GM12878 (cell line): Measurements from ENCODE around the gene CCDC120. TPM values are rescaled to one million over a fixed set of nuclear protein-coding genes. Genes with fewer than 3 reads are reported as not detected.

Experiments
- ATAC-seq: fragments of 200-7000 bp; cut with Tn5 transposase; 3 replicates; pipeline ENCODE4 v1.9.1; 2020; ENCODE audit warnings: mild to moderate bottlenecking, moderate library complexity
- BruUV-seq: library from RNA; stranded (reverse); fragments of 400-500 nt; replicated peaks from 2 replicates; lab custom pipeline; 2021; lab: Mats Ljungman, UMichigan
- CTCF ChIA-PET: fragments of 300-600 bp; sonication (Branson Sonifier 250); formaldehyde crosslinking; extraction: SDS; loops from one replicate; lab custom pipeline; 2021; ENCODE audit warnings: inconsistent platforms; lab: Yijun Ruan, JAX
- POLR2A ChIA-PET: fragments of 350-600 bp; formaldehyde crosslinking; extraction: SDS; loops from one replicate; lab custom pipeline; 2021; ENCODE audit warnings: inconsistent platforms; lab: Charles Lee
- RAD21 ChIA-PET: fragments of 300-600 bp; sonication (Branson Sonifier 250); formaldehyde crosslinking; loops from one replicate; lab custom pipeline; 2023; ENCODE audit warnings: antibody characterized with exemption; ENCODE audit not compliant: unreplicated experiment; lab: Charles Lee
- SMC1A ChIA-PET: fragments of 300-600 bp; sonication (Branson Sonifier 250); formaldehyde crosslinking; loops from one replicate; lab custom pipeline; 2023; ENCODE audit not compliant: unreplicated experiment, uncharacterized antibody; lab: Charles Lee
- DNase-seq: peaks from one replicate; pipeline ENCODE4 v3.0.0-alpha.2; 2011; ENCODE audit warnings: low read depth, low spot score
- FAIRE-seq: peaks from 3 replicates; lab custom pipeline; 2011; peaks lifted over from hg19 to GRCh38; lab: Jason Lieb, UNC
- H2AFZ ChIP-seq: 2 replicates; pipeline ENCODE4 v1.6.0; 2011; ENCODE audit warnings: low read depth, low read length, control low read depth; ENCODE audit not compliant: control insufficient read depth
- H3K27ac ChIP-seq: 2 replicates; pipeline ENCODE4 v1.5.1; 2011; ENCODE audit warnings: control low read depth; ENCODE audit not compliant: control insufficient read depth, insufficient read depth
- H3K27me3 ChIP-seq, 2 experiments: replicated peaks in 1 of 2; 2 replicates each; pipeline versions ENCODE4 v1.6.0 to v1.6.1; 2011; ENCODE audit warnings: low read length in 1 of 2; ENCODE audit not compliant: control insufficient read depth in 2 of 2, insufficient read depth in 2 of 2
- H3K36me3 ChIP-seq, 2 experiments: 2 replicates each; pipeline ENCODE4 v1.5.1; 2011; ENCODE audit warnings: low read length in 1 of 2; ENCODE audit not compliant: control insufficient read depth in 2 of 2, insufficient read depth in 2 of 2
- H3K4me1 ChIP-seq: 2 replicates; pipeline ENCODE4 v1.6.1; 2011; ENCODE audit warnings: mild to moderate bottlenecking, low read length, moderate library complexity, mixed read lengths; ENCODE audit not compliant: control insufficient read depth, insufficient read depth
- H3K4me2 ChIP-seq: 2 replicates; pipeline ENCODE4 v1.6.0; 2011; ENCODE audit warnings: control low read depth; ENCODE audit not compliant: control insufficient read depth, insufficient read depth
- H3K4me3 ChIP-seq: fragments of 200-600 bp; sonication (generic); 2 replicates; pipeline ENCODE4 v1.5.1; 2016
- H3K79me2 ChIP-seq: 2 replicates; pipeline ENCODE4 v1.6.0; 2011; ENCODE audit warnings: low read length; ENCODE audit not compliant: control insufficient read depth, insufficient read depth
- H3K9ac ChIP-seq: 2 replicates; pipeline ENCODE4 v1.8.0; 2011; ENCODE audit warnings: low read length, control low read depth, mixed read lengths; ENCODE audit not compliant: control insufficient read depth, insufficient read depth
- H3K9me3 ChIP-seq: replicated peaks from 3 replicates; pipeline ENCODE4 v1.5.1; 2011; ENCODE audit warnings: mild to moderate bottlenecking, low read length; ENCODE audit not compliant: control insufficient read depth, insufficient read depth
- H4K20me1 ChIP-seq: 2 replicates; pipeline ENCODE4 v1.6.0; 2011; ENCODE audit not compliant: control insufficient read depth, insufficient read depth
- CTCF ChIP-seq, 3 experiments: IDR thresholded peaks in 2 of 3; conservative IDR thresholded peaks in 1 of 3; 2 replicates each; pipeline ENCODE4 v1.5.1; 2011; ENCODE audit warnings: low read depth in 3 of 3, low read length in 3 of 3, mild to moderate bottlenecking in 3 of 3, control low read depth in 2 of 3, moderate library complexity in 2 of 3, inconsistent platforms in 1 of 3, mixed read lengths in 1 of 3; ENCODE audit not compliant: control insufficient read depth in 2 of 3, insufficient read depth in 1 of 3; ENCODE audit errors: extremely low read depth in 1 of 3
- HDAC6 ChIP-seq: fragments of 200-600 bp; sonication (generic); IDR thresholded peaks from one replicate; pipeline ENCODE4 v1.8.0; 2017; ENCODE audit warnings: antibody characterized with exemption; ENCODE audit not compliant: unreplicated experiment
- HSF1 ChIP-seq: fragments of 150-350 bp; IDR thresholded peaks from 2 replicates; pipeline ENCODE4 v1.6.1; 2014; ENCODE audit warnings: mild to moderate bottlenecking, low read depth, low read length
- MEF2A ChIP-seq: IDR thresholded peaks from 2 replicates; pipeline ENCODE4 v1.6.1; 2011; ENCODE audit warnings: low read depth, mild to moderate bottlenecking, low read length, moderate library complexity; ENCODE audit not compliant: insufficient read depth
- NR2C2 ChIP-seq: IDR thresholded peaks from 2 replicates; pipeline ENCODE4 v1.6.1; 2011; ENCODE audit warnings: borderline replicate concordance, low read depth; ENCODE audit not compliant: control insufficient read depth, insufficient read length
- NR2F1 ChIP-seq: fragments of 450-650 bp; conservative IDR thresholded peaks from 2 replicates; pipeline ENCODE4 v1.6.1; 2017; ENCODE audit warnings: mild to moderate bottlenecking
- PML ChIP-seq: IDR thresholded peaks from 2 replicates; pipeline ENCODE4 v1.6.1; 2012; ENCODE audit warnings: low read length, inconsistent platforms
- SMAD5 ChIP-seq: IDR thresholded peaks from 2 replicates; pipeline ENCODE4 v1.6.1; 2016; ENCODE audit warnings: antibody characterized with exemption, low read depth
- SMARCA5 ChIP-seq: fragments of 450-650 bp; IDR thresholded peaks from 2 replicates; pipeline ENCODE4 v1.6.1; 2017; ENCODE audit warnings: mild to moderate bottlenecking
- SRF ChIP-seq, 2 experiments: IDR thresholded peaks; 2 replicates each; pipeline ENCODE4 v1.6.1; 2011; ENCODE audit warnings: low read depth in 2 of 2, low read length in 2 of 2, mild to moderate bottlenecking in 1 of 2, moderate library complexity in 1 of 2
- WGBS: methylation state at CpG from one replicate; pipeline ENCODE4 v1.1.6; 2016; ENCODE audit warnings: low lambda C conversion rate; ENCODE audit not compliant: insufficient replicate concordance, insufficient coverage; ENCODE audit errors: missing lambda C conversion rate; 5-methylcytosine and 5-hydroxymethylcytosine counted together
- in situ Hi-C: fragments of 300-500 bp; cut with MboI; formaldehyde crosslinking; loops from 9 replicates; pipeline ENCODE4 v1.14.3; 2018; ENCODE audit warnings: mixed read lengths
- intact Hi-C: fragments of 100-400 bp; cut with micrococcal nuclease; formaldehyde crosslinking; loops from one replicate; pipeline ENCODE4 v1.14.2; 2022; ENCODE audit not compliant: unreplicated experiment
- polyA plus RNA-seq, 11 experiments: library from polyadenylated mRNA; depleted of rRNA in 4 of 11; unstranded in 6 of 11; stranded (reverse) in 5 of 11; fragments of >200 nt; fragmentation: Nextera tagmentation in 4 of 11; fragmentation: Illumina TruSeq in 1 of 11; extraction: Ambion mirVana in 4 of 11; extraction: Trizol in 1 of 11; gene quantifications; 1 replicate in 1 of 11; 2 replicates in 10 of 11; pipeline versions ENCODE4 v1.2.1 to v1.2.3, GENCODE V29; 2011 to 2016; ENCODE audit warnings: inconsistent platforms in 2 of 11, missing spikeins in 2 of 11, low read depth in 1 of 11
- total RNA-seq, 4 experiments: library from RNA; depleted of rRNA in 3 of 4; stranded (reverse); fragments of >200 nt in 3 of 4; fragmentation: Illumina TruSeq in 1 of 4; extraction: Trizol in 1 of 4; gene quantifications; 2 replicates each; pipeline versions ENCODE4 v1.2.1 to v1.2.3, GENCODE V29; 2013 to 2021
- TF ChIP-seq, protein P1 (sequence below): fragments of 450-650 bp; IDR thresholded peaks from 2 replicates; pipeline ENCODE4 v1.6.1; 2017; ENCODE audit warnings: mild to moderate bottlenecking

Gene CCDC120
- total and polyA plus RNA-seq, 10 of the 15 experiments (the other 5 are each of a cell fraction or from before 2014, with no cell fraction given), result 0.11 to 4.1 (median 0.76) TPM

- peak overlapping the region; percentile 25; the same call in 1 of the 2 replicates for H3K9ac ChIP-seq
- FAIRE-seq (no peak), DNase-seq (no peak), ATAC-seq (no peak)
- no peaks in the 10 kb centered on the region for H3K4me1 ChIP-seq
- SMC1A ChIA-PET, result no interaction called here
- CTCF ChIA-PET, result no interaction called here
- no peaks in the 10 kb centered on the region for H3K27me3 ChIP-seq
- no TSS peak for BruUV-seq
- TF ChIP-seq NR2C2, result peak; percentile 5
- no peak for TF ChIP-seq PML
- no peak for TF ChIP-seq HSF1
- 0 out of 2 replicates have a peak, but pooled peaks have one; percentile 8 for TF ChIP-seq NR2F1
- no peak for TF ChIP-seq SMARCA5
- no peaks in the 10 kb centered on the region for H3K36me3 ChIP-seq
- H3K27ac ChIP-seq, result no peak overlapping the region
- 41% methylated on average over 5 of the region's 5 CpGs for WGBS
- RAD21 ChIA-PET, result no interaction called here
- no peaks in the 10 kb centered on the region for H4K20me1 ChIP-seq
- H3K79me2 ChIP-seq, result no peaks in the 10 kb centered on the region
- in situ Hi-C loops (no loop called here), intact Hi-C loops (no loop called here)
- peak overlapping the region; percentile 2 for H2AFZ ChIP-seq
- H3K4me2 ChIP-seq, result peak overlapping the region; percentile 75
- H3K4me3 ChIP-seq, result peak overlapping the region; percentile 11; the same call in 1 of the 2 replicates
- no peaks in the 10 kb centered on the region for H3K9me3 ChIP-seq
- POLR2A ChIA-PET, result no interaction called here
Observed at GRCh38 chrX:49054073-49054762, 4.6 kb upstream of the CCDC120 start.

DNA sequence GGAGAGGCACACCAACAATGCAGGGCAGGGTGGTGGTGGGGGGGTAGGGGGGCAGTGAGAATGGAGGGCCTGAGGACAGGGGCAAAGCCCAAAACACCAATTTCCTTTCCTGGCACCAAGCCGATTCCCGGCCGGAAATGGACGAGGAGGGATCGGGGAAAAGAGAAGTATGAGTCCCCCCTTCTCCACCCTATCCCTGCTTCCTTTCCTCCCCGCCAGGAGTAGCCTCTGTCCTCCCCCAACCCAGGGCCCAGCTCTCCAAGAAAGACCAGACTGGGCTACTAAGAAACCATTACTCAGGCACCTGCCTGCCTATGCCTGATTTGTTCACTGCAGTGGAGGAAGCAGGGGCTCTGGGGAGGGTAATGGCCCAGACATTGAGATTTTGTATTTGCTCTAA lies 402 bp downstream of the CCDC120 start:
- DNase-seq (no peak), FAIRE-seq (no peak), ATAC-seq (no peak)
- no peak overlapping the region for H2AFZ ChIP-seq
- CTCF ChIA-PET, result no interaction called here
- RAD21 ChIA-PET, result no interaction called here
- no peak overlapping the region for H3K4me3 ChIP-seq
- H3K79me2 ChIP-seq, result no peaks in the 10 kb centered on the region
- no peak overlapping the region for H3K27ac ChIP-seq
- H3K4me2 ChIP-seq, result no peak overlapping the region
- no peaks in the 10 kb centered on the region for H3K4me1 ChIP-seq
- intact Hi-C loops, result no loop called here
- H4K20me1 ChIP-seq, result no peaks in the 10 kb centered on the region
- no TSS peak for BruUV-seq
- SMC1A ChIA-PET, result no interaction called here
- H3K9ac ChIP-seq, result no peak overlapping the region
- H3K9me3 ChIP-seq, result no peaks in the 10 kb centered on the region
- in situ Hi-C loops, result no loop called here
- no peaks in the 10 kb centered on the region for H3K36me3 ChIP-seq
- POLR2A ChIA-PET, result interaction anchor here (0.5 kb wide), 1 partner anchor 16 kb away, joined by 5 read pairs; the partner anchor contains the start of gene TFE3
- no peaks in the 10 kb centered on the region for H3K27me3 ChIP-seq
- WGBS, result 32% methylated on average over 6 of the region's 6 CpGs
- TF ChIP-seq MEF2A (no peak), NR2F1 (no peak), HDAC6 (no peak), SMAD5 (no peak), CTCF (IDR thresholded peaks at IDR 0.05 in 2 of 3, conservative IDR thresholded peaks at IDR 0.05 in 1 of 3; ENCODE audit: control insufficient read depth in 2 of 3, extremely low read depth in 1 of 3, insufficient read depth in 1 of 3, low read depth in 3 of 3, low read length in 3 of 3) (no peak), SRF (IDR thresholded peaks at IDR 0.05; ENCODE audit: low read depth in 2 of 2, low read length in 2 of 2) (no peak)
- TF ChIP-seq, protein P1, sequence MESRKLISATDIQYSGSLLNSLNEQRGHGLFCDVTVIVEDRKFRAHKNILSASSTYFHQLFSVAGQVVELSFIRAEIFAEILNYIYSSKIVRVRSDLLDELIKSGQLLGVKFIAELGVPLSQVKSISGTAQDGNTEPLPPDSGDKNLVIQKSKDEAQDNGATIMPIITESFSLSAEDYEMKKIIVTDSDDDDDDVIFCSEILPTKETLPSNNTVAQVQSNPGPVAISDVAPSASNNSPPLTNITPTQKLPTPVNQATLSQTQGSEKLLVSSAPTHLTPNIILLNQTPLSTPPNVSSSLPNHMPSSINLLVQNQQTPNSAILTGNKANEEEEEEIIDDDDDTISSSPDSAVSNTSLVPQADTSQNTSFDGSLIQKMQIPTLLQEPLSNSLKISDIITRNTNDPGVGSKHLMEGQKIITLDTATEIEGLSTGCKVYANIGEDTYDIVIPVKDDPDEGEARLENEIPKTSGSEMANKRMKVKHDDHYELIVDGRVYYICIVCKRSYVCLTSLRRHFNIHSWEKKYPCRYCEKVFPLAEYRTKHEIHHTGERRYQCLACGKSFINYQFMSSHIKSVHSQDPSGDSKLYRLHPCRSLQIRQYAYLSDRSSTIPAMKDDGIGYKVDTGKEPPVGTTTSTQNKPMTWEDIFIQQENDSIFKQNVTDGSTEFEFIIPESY, result no peak
